ENCODE data around the gene CACNA2D3.

DNA sequence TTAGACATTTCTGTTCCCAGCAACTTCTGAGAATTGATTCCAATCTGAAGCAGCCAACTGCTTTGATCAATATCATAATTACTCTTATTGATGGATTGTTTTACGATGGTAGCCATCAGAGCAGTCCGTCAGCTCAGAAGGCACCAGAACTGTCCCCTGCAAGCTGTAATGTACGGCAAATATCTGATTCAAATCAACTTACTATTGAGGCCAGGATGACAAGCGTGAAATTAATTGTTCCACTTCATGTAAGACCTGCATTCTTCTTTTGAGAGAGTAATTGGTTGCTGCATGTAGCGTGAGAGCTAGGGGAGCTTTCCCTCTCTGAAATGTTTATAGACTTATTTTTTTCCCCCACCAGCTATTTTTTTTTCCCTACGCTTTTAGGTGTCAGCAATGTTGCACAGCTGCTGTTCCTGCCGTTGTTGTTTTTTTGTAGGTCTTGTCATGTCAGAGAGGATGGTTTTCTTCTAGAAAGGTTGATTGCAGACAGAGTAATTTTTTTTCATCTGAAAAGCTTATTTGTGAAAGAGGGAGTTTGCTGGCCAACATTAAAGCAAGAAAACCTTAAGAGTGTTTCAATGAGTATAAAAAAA, 134.9 kb downstream of the CACNA2D3 start:
- TF ChIP-seq, protein P1, sequence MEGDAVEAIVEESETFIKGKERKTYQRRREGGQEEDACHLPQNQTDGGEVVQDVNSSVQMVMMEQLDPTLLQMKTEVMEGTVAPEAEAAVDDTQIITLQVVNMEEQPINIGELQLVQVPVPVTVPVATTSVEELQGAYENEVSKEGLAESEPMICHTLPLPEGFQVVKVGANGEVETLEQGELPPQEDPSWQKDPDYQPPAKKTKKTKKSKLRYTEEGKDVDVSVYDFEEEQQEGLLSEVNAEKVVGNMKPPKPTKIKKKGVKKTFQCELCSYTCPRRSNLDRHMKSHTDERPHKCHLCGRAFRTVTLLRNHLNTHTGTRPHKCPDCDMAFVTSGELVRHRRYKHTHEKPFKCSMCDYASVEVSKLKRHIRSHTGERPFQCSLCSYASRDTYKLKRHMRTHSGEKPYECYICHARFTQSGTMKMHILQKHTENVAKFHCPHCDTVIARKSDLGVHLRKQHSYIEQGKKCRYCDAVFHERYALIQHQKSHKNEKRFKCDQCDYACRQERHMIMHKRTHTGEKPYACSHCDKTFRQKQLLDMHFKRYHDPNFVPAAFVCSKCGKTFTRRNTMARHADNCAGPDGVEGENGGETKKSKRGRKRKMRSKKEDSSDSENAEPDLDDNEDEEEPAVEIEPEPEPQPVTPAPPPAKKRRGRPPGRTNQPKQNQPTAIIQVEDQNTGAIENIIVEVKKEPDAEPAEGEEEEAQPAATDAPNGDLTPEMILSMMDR (IDR thresholded peaks at IDR 0.05): no peak
- TF ChIP-seq POLR2A (IDR thresholded peaks at IDR 0.05) (no peak), EP300 (IDR thresholded peaks at IDR 0.05; ENCODE audit: low read depth) (no peak)

Measured in transverse colon (tissue), 3 donors.